ENCODE data around the gene CEACAM16.

DNA sequence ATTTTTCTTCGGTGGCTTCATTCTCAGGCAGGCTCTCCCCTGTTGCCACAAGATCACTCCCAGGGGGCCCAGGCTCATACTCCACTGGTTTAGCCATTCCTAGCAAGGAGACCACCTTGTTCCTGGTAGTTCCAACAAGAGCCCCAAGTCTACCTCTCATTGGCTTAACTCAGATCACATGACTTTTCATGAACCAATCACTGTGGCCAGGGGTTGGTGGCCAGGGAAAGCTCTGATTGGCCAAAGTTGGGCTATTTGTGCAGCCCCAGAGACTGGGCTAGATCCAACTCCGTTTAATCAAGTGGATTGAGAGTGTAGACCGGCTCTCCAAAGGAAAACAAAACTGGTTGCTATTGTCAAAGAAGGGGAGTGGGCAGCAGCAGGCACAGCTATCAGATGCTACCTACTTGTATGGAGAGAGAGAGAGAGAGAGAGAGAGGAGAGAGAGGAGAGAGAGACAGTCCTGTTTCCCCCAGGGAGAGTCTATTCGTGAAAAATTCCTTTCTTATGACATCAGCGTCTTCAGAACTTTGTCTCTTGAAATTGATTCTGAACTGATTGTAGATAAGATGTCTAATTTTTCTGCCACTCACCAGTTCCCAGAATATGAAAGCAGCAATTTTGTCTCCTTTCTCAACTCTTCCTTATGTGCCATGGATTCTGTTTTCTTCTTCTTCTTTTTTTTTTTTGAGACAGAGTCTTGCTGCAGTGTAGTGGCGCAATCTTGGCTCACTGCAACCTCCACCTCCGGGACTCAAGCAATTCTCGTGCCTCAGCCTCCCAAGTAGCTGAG lies 21.7 kb upstream of the CEACAM16 start:
- TF ChIP-seq CTCF (IDR thresholded peaks at IDR 0.05 in 4 of 5, conservative IDR thresholded peaks at IDR 0.05 in 1 of 5) (no peak), POLR2A (IDR thresholded peaks at IDR 0.05) (no peak)
